Measurements from ENCODE around the gene FEM1B.

GRCh38 chr15:68310804-68311463 is 33.4 kb downstream of the FEM1B start:
- no peak for TF ChIP-seq CTCF (IDR thresholded peaks at IDR 0.05; ENCODE audit: insufficient read depth, low read length)
- TF ChIP-seq REST (IDR thresholded peaks at IDR 0.05; ENCODE audit: insufficient replicate concordance, low read depth) = no peak
- no peak for TF ChIP-seq POLR2AphosphoS5 (IDR thresholded peaks at IDR 0.05; ENCODE audit: low read depth)
- TF ChIP-seq SPI1 (IDR thresholded peaks at IDR 0.05; ENCODE audit: borderline replicate concordance, low read depth) = no peak
